ENCODE data around the gene ANKRD18A.

- TF ChIP-seq CTCF (IDR thresholded peaks at IDR 0.05; ENCODE audit: poor library complexity) (no peak), EZH2phosphoT487 (IDR thresholded peaks at IDR 0.05; ENCODE audit: low read depth, severe bottlenecking, unreplicated experiment) (no peak), EZH2 (IDR thresholded peaks at IDR 0.05; ENCODE audit: borderline replicate concordance) (no peak)
These were observed 98.6 kb downstream of the ANKRD18A start for GRCh38 chr9:38521762-38522161.

All from hepatocyte (in vitro differentiated cells).